GM19099 (cell line): Measurements from ENCODE around the gene PAPLN.

ENCODE experiments used
- POLR2A ChIP-seq: IDR thresholded peaks from 3 replicates; pipeline ENCODE4 v1.6.1; 2011; ENCODE audit warnings: low read depth; ENCODE audit not compliant: insufficient read length; ENCODE audit errors: extremely low read depth

Gene PAPLN

DNA sequence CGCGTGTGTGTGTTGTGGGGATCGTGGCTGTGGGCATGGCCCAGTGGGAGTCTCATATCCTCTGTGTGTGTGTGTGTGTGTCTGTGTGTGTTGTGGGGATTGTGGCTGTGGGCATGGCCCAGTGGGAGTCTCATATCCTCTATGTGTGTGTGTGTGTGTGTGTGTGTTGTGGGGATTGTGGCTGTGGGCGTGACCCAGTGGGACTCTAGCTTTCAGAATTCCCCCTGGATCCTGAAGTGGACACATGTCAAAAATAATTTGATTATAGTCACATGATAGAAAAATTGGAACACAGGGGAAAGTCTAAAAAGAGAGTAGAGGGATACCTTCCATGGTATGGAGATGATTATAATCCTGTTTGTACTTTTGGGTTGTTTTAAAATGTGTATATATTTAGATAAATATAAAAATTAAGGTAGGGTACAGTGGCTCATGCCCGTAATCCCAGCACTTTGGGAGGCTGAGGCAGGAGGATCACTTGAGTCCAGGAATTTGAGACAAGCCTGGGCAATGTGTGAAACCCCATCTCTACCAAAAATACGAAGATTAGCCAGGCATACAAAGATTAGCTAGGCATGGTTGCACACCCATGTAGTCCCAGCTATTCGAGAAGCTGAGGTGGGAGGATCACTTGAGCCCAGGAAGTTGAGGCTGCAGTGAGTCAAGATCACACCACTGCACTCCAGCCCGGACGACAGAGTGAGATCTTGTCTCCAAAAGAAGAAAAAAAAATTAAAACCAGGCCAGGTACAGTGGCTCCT, 11.0 kb downstream of the PAPLN start:
- TF ChIP-seq POLR2A = no peak

DNA sequence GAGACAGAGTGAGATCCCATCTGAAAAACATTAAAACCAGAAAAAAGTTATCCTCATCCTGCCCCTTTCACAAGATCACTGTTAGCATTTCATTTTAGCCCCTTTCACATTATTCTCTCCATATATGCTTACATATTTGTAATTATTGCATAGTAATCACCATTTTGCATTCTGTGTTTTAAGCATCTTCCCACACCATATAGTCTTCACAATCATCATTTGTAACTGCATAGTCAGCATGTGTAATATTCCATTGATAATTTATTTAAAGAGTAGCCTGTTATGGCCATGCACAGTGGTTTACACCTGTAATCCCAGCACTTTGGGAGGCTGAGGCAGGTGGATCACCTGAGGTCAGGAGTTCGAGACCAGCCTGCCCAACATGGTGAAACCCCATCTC, 11.8 kb downstream of the PAPLN start:
- no peak for TF ChIP-seq POLR2A

DNA sequence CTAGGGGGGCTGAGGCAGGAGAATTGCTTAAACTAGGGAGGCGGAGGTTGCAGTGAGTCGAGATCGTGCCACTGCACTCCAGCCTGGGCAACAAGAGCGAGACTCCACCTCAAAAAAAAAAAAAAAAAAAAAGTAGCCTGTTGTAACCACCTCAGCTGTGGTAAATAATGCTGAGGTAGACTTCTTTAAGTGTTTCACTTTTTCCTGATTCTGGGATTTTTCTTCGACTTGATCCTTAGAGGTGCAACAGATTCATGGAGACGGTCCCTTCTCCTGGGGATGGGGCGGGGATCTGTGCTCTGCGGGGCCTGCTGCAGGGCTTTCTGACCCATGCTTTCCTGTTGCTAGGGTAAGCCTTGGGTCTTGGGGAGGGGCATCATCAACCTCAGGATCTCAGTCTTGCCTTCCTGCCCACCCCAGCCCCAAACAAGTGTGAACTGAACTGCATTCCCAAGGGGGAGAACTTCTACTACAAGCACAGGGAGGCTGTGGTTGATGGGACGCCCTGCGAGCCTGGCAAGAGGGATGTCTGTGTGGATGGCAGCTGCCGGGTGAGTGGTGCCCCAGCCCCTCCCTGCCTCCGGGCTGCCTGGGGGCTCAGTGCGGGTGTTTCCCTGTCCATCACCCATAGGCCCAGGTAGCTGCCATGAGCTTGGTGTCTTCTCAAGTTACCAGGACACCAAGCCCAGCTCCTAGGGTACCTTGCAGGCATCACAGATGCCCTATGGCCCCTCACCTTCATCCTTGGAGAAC, 12.4 kb downstream of the PAPLN start:
- no peak for TF ChIP-seq POLR2A

DNA sequence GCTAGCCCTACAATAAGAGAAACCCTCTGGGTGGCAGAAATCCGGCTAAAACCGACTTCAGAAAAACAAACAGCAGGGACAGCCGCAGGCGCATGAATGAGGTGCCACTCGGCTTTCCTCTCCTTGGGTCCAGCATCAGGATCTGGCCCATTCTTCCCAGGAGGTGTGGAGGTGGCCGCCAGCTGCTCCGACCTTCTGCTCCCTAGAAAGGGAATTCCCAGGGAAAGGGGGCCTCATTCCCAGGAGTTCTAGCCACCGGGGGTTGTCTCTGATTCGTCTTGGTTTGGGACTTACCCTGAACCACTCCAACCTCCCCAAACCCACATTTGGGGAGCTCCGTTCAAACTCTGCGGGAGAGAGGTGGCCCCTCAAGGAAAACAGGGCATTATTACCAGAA, 13.0 kb downstream of the PAPLN start:
- TF ChIP-seq POLR2A = no peak

DNA sequence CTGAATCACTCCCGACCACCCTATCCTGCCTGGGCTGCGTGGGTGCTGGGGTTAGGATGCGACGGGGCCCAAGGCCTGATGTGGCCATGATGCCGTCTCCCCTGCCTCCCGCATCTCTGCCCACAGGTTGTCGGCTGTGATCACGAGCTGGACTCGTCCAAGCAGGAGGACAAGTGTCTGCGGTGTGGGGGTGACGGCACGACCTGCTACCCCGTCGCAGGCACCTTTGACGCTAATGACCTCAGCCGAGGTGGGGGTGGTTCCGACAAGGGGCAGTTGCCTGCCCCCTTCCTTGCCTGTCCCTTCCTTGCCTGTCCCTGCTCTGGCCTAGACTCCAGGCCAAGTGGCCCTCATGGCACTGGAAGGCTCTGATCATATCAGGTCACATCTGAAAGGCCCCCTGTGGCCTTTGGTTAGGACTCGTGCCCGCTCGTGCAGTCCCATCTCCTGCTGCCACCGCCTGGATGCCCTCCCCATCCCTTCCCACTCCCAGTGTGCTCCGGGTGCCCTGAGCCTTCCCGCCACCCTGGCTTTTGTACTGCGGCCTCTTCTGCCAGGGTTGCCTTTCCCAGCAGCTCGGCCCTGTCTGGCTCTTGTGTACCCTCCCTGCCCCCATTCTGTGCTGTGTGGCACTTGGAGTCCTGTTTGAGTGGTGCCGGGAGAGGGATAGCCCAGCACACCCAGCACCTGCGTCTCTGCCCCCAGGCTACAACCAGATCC, 13.6 kb downstream of the PAPLN start:
- TF ChIP-seq POLR2A = no peak

DNA sequence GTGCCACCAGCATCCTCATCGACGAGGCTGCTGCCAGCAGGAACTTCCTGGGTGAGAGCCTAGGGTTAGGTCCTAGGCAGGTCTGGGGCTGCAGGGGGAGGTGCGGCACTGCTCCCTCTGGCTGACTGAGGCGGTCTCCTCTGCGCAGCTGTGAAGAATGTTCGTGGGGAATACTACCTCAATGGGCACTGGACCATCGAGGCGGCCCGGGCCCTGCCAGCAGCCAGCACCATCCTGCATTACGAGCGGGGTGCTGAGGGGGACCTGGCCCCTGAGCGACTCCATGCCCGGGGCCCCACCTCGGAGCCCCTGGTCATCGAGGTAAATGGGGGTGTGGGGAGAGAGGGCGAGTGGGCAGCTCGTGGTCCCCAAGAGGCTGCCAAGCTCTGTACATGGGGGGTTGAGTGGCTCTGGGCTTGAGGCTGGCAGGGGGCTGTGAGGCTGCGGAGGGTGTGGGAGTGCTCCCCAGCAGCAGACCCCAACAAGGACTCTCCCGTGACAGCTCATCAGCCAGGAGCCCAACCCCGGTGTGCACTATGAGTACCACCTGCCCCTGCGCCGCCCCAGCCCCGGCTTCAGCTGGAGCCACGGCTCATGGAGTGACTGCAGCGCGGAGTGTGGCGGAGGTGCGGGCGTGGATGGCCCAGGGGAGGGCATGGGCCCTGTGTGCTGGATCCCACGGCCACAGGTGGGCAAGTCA, 14.4 kb downstream of the PAPLN start:
- TF ChIP-seq POLR2A = no peak

DNA sequence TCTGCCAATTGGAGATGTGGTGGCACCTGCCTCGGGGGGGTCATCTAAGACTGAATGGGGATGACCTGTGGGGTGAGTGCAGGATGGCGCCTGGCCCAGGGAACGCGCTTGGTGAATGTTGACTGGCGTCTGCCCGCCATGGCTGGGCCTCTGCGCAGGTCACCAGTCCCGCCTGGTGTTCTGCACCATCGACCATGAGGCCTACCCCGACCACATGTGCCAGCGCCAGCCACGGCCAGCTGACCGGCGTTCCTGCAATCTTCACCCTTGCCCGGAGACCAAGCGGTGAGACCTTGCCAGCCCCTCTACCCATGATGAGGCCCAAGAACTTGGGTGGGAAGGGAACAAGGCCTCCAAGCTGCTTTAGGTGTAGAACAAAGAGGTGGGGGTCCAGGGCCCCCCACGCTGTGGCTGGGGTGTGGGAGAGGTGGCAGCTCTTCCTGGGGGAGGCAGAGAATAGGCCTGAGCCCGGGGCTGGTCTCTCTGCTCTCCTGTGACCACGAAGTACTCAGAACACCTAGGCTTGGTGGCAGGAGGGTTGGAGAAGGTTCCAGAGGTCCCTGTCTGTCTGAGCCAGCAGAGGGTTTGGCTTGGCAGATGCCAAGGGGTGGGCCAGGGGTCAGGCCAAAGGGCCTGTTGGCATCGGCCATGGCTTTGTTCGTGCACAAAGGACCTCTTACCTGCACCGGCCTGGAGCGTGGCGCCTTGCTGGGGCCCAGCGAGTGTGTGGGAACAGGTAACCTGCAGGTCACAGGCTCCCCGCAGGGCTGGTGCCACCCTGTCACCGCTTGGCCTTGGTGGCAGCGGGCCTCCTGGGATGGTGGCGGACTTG, 15.4 kb downstream of the PAPLN start:
- TF ChIP-seq POLR2A = no peak

DNA sequence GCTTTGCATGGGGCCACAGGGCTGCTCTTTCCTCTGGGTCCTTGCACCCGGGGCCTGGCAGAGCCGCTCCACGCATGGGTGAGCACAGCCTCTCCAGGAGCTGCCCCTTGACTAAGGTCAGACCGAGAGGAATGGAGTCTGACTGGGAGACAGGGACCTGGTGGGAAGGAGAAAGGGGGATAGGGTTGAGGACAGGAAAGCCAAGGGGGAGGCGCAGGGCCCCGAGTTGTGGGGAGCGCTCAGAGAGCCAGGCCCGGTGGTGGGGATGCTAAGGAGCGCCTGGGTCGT, 16.0 kb downstream of the PAPLN start:
- no peak for TF ChIP-seq POLR2A

DNA sequence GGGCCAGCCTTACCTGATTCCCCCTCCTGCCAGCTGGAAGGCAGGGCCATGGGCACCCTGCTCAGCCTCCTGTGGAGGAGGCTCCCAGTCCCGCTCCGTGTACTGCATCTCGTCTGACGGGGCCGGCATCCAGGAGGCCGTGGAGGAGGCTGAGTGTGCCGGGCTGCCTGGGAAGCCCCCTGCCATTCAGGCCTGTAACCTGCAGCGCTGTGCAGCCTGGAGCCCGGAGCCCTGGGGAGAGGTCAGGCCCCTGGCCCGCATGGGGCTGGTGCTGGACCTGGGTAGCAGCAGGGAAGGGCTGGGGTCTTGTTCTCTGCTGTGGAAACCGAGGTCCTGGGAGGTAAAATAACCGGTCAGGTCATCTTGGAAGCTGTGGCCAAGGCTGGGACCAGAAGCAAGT, 16.4 kb downstream of the PAPLN start:
- TF ChIP-seq POLR2A = no peak

DNA sequence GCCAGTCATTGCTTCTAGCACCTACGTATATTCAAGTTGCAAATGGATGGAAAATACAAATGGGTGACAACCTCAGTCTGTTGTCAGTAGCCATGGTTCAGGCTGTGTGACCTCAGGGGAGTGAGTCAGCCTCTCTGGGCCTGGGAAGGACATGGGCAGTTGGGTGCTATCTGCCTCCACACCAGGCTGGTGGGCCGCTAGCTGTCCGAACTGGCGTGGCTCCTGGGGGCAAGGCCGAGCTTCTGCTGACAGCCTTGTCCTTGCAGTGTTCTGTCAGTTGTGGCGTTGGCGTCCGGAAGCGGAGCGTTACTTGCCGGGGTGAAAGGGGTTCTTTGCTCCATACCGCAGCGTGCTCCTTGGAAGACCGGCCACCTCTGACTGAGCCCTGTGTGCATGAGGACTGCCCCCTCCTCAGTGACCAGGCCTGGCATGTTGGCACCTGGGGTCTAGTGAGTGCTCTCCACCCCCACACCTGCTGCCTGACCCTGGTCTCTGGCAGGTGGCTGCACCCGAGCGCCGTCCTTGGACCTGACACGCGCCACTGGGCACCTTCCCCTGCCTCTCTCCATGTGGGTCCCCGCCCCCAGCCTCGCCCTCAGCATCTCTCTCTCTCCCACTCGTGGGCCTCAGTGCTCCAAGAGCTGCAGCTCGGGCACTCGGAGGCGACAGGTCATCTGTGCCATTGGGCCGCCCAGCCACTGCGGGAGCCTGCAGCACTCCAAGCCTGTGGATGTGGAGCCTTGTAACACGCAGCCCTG, 17.1 kb downstream of the PAPLN start:
- TF ChIP-seq POLR2A = no peak

DNA sequence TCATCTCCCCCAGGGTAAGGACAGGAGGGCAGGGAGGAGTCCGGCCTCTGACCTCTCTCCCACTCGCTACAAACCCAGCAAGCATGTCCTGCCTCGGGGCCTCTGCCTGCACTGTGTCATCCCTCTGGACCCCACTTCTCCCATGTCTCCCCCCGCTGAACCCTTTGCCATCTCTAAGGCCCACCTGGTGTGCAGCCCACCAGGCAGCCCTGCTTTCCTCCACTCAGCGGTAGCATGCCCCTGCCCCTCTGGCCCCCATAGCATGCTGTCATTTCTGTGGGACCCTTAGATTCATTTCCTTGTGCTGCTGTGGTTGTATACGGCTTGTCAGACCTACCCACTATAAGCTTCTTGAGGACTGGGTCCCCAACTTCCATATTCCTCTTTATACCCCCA, 17.7 kb downstream of the PAPLN start:
- TF ChIP-seq POLR2A = no peak

DNA sequence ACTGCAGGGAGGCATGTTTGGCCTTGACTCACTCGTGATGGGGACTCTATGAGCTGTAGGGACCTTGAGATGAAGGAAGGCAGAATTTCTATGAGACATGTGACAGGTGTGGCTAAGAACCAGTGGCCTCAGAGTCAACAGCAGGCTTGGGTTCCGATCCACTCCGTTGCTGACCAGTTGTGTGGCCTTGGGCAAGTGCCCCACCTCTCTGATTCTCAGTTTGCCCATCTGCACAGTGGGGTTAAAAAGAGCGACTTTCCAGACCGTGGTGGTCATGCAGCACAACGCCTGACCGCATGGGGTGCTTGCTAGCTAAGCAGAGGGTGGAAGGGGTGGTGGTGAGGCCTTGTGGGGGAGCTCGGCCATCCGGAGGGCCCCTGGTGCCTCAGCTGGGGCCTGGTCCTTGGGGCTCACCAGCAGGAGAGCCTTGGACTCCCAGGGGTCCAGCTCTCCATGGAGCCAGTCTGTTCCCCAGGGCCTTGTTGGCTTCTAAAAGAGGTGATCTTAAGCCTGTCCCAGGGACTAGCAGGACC, 18.5 kb downstream of the PAPLN start:
- TF ChIP-seq POLR2A = no peak

DNA sequence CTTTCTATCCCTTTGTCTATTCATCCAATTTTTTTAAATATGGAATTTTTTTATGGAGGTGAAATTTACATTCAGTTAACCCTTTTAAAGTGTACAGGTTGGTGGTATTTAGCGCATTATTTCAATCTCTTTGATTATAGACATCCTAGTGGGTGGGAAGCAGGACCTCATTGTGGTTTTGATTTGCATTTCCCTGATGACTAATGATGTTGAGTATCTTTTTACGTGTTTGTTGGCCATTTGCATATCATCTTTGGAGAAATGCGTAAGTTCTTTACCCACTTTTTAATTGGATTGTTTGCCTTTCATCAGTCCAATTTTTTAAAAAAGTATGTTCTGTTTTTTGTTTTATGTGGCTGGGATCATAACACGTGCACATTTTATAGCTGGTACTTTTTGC, 20.8 kb downstream of the PAPLN start:
- TF ChIP-seq POLR2A = no peak

DNA sequence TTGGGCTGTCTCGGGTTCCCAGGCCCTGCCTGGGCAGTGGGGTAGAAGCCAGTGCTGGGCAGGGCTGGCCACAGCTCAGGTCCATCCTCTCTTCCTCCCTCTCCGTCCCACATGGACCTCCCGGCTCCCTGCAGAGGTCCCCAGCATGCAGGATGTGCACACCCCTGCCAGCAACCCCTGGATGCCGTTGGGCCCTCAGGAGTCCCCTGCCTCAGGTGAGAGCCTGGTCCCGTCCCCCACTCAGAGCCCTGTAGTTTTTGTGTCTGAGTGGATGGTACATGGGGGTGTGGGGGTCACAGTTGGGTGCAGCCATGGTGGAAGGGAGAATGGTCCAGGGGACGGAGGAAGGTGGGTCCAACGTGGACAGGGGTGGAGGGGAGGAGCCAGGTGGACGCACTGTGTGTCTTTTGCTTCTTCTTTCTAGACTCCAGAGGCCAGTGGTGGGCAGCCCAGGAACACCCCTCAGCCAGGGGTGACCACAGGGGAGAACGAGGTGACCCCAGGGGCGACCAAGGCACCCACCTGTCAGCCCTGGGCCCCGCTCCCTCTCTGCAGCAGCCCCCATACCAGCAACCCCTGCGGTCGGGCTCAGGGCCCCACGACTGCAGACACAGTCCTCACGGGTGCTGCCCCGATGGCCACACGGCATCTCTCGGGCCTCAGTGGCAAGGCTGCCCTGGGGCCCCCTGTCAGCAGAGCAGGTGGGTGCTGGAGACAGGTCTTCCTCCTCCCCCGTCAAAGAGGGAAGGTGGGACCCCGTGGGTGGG, 21.7 kb downstream of the PAPLN start:
- TF ChIP-seq POLR2A = no peak

DNA sequence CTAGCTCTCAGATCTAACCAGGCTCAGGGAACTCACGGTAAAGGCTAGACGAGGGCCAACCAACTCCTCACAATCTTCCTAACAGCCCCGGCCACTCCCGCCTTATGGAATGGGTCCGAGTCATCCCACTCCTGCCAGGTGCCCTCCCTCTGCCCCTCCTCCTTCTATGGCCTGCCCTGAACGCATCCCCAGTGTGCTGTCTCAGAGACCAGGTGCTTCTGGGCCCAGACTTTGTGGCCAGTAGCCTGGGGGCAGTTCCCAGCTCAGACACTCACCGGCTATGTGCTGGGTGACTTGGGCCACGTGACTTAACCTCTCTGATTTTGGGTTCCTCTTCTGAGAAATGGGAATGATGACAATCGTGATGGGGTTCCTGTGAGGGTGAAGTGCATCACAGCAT, 22.5 kb downstream of the PAPLN start:
- no peak for TF ChIP-seq POLR2A
